Measurements from ENCODE around the gene CRISPLD2. TPM values are rescaled to one million over a fixed set of nuclear protein-coding genes. Genes with fewer than 3 reads are reported as not detected.
A peak's percentile ranks its signal among the peaks of the same experiment; 100 is the strongest.
"Not testable (repeated sequence)": the region's sequence is repeated elsewhere in the genome, so short reads cannot be mapped to it uniquely, and the experiment has no call there.

The CRISPLD2 gene
- total and polyA plus RNA-seq, 10 donors = 7.9 to 271 (median 75.5) TPM

DNA sequence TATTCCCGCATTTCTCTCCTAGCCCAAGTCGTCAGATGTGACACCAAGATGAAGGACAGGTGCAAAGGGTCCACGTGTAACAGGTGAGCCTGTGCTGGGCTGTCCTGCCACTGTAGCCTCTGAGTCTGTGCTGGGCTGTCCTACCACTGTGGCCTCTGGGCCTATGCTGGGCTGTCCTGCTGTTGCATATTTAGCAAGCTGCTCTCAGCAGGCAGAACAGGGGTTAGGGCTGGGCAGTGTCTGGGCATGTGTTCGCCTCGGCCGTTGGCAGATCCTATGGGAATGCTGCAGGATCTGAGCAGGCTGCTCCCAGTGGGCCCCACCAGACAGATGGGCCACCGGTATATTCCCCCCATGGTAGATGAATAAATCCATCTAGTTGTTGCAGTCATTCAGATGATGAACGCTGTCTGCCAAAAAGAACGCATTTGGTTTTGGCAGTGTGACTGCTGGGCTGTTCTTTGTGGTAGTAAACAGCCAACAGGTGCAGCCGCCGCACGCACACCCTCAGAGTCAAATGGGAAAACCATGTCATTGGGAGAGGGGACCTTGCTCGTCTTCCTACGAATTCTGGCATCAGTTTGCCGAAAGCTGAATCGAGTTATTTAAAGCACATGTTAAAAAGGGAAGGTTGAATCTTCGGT, 49.2 kb downstream of the CRISPLD2 start:
- DNase-seq = no peak
- Histone ChIP-seq H3K36me3 (peaks cover 0 to 98% (median 8%) of the 10 kb centered on the region in 6 donors), H3K4me3 (no peak overlapping the region), H3K27ac (no peak overlapping the region), H3K27me3 (replicated peaks in 1 of 7) (peaks cover 0 to 7% (median 0%) of the 10 kb centered on the region in 7 donors), H3K9me3 (no peaks in the 10 kb centered on the region), H3K4me1 (peaks cover 0 to under 1% (median 0%) of the 10 kb centered on the region in 6 donors)
- TF ChIP-seq, protein P1, sequence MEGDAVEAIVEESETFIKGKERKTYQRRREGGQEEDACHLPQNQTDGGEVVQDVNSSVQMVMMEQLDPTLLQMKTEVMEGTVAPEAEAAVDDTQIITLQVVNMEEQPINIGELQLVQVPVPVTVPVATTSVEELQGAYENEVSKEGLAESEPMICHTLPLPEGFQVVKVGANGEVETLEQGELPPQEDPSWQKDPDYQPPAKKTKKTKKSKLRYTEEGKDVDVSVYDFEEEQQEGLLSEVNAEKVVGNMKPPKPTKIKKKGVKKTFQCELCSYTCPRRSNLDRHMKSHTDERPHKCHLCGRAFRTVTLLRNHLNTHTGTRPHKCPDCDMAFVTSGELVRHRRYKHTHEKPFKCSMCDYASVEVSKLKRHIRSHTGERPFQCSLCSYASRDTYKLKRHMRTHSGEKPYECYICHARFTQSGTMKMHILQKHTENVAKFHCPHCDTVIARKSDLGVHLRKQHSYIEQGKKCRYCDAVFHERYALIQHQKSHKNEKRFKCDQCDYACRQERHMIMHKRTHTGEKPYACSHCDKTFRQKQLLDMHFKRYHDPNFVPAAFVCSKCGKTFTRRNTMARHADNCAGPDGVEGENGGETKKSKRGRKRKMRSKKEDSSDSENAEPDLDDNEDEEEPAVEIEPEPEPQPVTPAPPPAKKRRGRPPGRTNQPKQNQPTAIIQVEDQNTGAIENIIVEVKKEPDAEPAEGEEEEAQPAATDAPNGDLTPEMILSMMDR (IDR thresholded peaks at IDR 0.05 in 8 of 11, conservative IDR thresholded peaks at IDR 0.05 in 3 of 11) = no peak
- no peak for TF ChIP-seq POLR2AphosphoS5 (IDR thresholded peaks at IDR 0.05)
- no peak for TF ChIP-seq POLR2A (IDR thresholded peaks at IDR 0.05)
- WGBS, 5 donors = 91 to 96% (median 94%) methylated on average over 16 to 17 of the region's 17 CpGs
- intact Hi-C loops (cut with DNase I; ENCODE audit: low total_unique reads) = no loop called here

DNA sequence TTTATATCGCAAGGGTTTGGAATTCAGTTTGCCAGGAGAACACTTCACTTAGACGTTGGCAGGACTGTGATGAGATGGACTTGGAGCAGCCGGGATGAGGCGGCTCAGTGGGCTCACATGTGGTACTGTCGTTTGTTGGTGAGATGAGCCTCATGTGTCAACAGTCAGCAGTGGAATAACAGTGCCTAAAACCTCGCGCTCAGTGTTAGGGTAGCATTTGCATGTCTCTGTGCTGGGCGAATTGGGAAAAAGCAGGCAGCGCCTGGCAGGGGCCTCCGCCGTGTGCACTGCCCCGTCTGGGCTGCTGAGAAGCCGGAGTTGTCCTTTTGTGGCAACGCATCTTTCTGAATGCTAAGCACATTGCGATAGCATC, 49.7 kb downstream of the CRISPLD2 start:
- Histone ChIP-seq H3K27me3 (replicated peaks in 1 of 7) (peaks cover 0 to 5% (median 0%) of the 10 kb centered on the region in 7 donors), H3K9me3 (no peaks in the 10 kb centered on the region), H3K4me1 (peaks cover 0 to 6% (median 0%) of the 10 kb centered on the region in 6 donors), H3K27ac (no peak overlapping the region), H3K4me3 (no peak overlapping the region), H3K36me3 (peaks cover 0 to 98% (median 8%) of the 10 kb centered on the region in 6 donors)
- WGBS, 5 donors = 89 to 94% (median 93%) methylated on average over 14 to 15 of the region's 15 CpGs
- DNase-seq = no peak
- TF ChIP-seq, protein P1 (IDR thresholded peaks at IDR 0.05 in 8 of 11, conservative IDR thresholded peaks at IDR 0.05 in 3 of 11) = no peak
- TF ChIP-seq POLR2AphosphoS5 (IDR thresholded peaks at IDR 0.05) (no peak), POLR2A (IDR thresholded peaks at IDR 0.05) (no peak)
- intact Hi-C loops (cut with DNase I; ENCODE audit: low total_unique reads) = no loop called here

DNA sequence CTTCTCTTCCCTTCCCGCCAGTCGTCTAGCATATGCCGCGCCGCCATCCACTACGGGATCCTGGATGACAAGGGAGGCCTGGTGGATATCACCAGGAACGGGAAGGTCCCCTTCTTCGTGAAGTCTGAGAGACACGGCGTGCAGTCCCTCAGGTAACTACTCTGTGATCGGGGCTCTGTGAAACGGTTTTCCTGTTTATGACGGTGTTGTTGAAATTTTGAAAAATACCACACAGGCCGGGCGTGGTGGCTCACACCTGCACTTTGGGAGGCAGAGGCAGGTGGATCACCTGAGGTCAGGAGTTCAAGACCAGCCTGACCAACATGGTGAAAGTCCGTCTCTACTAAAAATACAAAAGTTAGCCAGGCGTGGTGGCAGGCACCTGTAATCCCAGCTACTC, 53.2 kb downstream of the CRISPLD2 start:
- H3K9me3 ChIP-seq; intact Hi-C loops (cut with DNase I; ENCODE audit: low total_unique reads); H3K4me3 ChIP-seq; H3K27ac ChIP-seq; DNase-seq; H3K27me3 ChIP-seq (replicated peaks in 1 of 7): not testable (repeated sequence)
- 84 to 96% (median 93%) methylated on average over 17 of the region's 17 CpGs for WGBS, 5 donors
- H3K4me1 ChIP-seq = peaks cover 0 to 11% (median 0%) of the 10 kb centered on the region in 6 donors
- peaks cover 0 to 96% (median 4%) of the 10 kb centered on the region in 6 donors for H3K36me3 ChIP-seq

DNA sequence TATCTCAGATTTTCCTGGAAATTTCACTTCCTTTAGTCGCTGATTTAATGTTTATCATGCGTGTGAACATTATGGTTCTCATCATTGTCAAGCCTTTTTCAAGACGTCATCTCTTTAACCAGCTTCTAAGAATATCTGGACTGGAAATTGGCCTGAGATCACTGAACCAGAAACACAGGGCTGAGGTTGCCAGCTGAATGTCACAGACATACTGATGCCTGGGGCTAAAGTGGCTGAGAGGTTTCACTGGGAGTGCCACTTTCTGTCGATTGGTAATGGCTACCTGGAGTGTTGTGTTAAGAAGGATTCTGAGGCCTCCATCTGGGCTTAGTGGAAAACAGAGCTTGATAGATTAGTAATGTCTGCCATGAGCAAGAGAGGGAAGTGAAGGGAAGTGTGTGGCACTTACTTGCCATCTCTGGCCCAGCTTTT, 54.2 kb downstream of the CRISPLD2 start:
- TF ChIP-seq, protein P1 (IDR thresholded peaks at IDR 0.05 in 8 of 11, conservative IDR thresholded peaks at IDR 0.05 in 3 of 11) = no peak
- TF ChIP-seq POLR2A (IDR thresholded peaks at IDR 0.05) = no peak
- no peak for TF ChIP-seq POLR2AphosphoS5 (IDR thresholded peaks at IDR 0.05)
- H3K9me3 ChIP-seq = no peaks in the 10 kb centered on the region
- H3K27me3 ChIP-seq (replicated peaks in 1 of 7) = no peaks in the 10 kb centered on the region
- peak overlapping the region in 1 of 8 donors; percentile 44 for H3K27ac ChIP-seq
- no peak overlapping the region for H3K4me3 ChIP-seq
- 54 to 79% (median 74%) methylated on average over 3 to 4 of the region's 4 CpGs for WGBS, 5 donors
- no peak for DNase-seq
- H3K4me1 ChIP-seq = peaks cover 0 to 11% (median 0%) of the 10 kb centered on the region in 6 donors
- H3K36me3 ChIP-seq = peaks cover 0 to 96% (median 4%) of the 10 kb centered on the region in 6 donors
- intact Hi-C loops (cut with DNase I; ENCODE audit: low total_unique reads) = no loop called here

Data from spleen (tissue), 11 donors.